GM18507 (cell line): ENCODE data around the gene FOXI2.

Experiments used
- DNase-seq: peaks from one replicate; pipeline ENCODE4 v3.0.0; 2011; ENCODE audit warnings: low read depth; ENCODE audit not compliant: insufficient read length; ENCODE audit errors: extremely low spot score
- FAIRE-seq: peaks from 2 replicates; lab custom pipeline; 2011; peaks lifted over from hg19 to GRCh38; lab: Jason Lieb, UNC

FOXI2 gene

DNA sequence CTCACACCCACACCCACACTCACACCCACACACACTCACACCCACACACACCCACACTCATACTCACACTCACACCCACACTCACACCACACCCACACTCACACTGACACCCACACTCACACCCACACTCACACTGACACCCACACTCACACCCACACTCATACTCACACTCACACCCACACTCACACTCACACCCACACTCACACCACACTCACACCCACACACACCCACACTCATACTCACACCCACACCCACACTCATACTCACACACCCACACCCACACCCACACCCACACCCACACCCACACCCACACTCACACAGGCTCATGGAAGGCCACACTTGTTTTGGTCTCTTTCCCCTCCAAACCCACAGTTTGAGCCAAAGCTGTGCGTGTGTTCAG, 2.9 kb downstream of the FOXI2 start:
- FAIRE-seq (no peak), DNase-seq (no peak)

DNA sequence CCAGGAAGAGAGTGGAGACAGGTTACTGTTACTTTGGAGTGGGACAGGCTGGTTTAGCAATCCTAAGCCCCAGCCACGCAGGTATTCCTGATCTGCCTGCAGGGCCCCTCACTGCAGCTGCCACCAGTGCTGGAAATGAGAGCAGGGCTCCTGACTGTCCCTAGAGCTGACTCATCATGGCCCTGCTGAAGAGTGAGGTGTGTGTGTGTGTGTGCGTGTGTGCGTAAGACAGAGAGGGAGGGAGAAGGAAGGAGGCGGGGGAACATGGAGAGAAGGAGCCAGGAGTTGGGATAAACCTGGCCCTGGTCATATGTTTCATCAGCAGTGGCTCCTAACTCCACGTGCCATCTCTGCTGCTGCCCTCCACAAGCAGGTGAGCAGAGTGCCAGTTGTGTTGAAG, 3.6 kb downstream of the FOXI2 start:
- no peak for FAIRE-seq
- no peak for DNase-seq

DNA sequence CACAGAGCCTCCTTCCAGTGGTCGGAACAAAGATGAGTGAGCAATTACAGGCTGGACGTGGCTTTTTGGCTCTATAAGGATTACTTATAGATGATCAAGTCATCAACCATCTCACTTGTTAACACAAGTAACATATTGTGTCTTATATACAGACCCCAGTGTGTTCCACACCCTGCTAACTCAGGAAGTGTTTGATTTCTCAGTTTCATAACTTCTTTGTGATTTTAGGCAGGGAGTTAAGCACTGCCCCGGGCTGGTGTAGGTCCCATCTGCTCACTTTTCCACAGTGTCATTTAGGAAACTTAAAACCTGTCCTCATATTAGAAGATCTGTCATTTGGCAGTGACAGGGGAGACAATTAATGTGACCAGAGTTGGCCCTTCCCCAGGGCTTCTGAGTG, 6.2 kb downstream of the FOXI2 start:
- FAIRE-seq, result no peak

DNA sequence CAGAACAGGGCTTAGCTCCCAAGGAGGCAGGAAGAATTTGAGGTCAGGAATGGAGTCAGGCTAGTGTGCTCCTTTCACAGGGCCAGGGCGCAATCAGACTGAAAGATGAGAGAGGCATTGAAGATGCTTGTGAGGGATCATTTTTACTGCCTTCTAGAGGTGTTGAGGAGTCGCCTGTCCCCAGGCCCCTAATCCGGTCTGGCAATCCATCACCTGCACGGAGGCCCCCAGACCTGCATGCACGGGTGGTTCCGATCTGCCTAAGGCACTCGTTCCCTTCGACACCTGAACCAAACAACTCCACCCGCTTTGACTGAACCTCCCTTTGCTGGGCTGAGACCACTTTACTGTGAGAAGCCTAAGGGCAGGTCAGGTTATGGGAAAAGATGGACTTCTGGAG, 8.0 kb downstream of the FOXI2 start:
- FAIRE-seq (no peak), DNase-seq (no peak)

More for the DNA sequence above, 6.2 kb downstream of the FOXI2 start:
- DNase-seq, result no peak

DNA sequence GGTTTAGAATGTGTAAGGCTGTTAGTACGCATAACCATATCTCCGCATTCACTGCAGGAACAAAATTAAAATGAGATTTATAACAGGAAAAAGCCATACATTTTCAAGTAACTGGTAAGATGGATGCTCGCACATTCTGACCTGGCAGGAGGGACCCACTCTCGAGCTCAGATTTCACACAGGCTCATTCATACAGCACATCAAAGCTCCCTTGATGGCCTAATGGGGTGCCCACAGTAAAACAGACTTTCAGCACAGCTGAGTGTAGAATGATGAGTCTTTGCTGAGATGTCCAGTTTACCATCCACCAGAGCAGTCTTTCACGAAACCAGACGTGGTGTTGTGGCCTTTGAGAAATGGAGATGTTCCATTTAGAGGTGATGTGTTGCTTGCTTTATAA, 8.9 kb downstream of the FOXI2 start:
- FAIRE-seq (no peak), DNase-seq (no peak)

DNA sequence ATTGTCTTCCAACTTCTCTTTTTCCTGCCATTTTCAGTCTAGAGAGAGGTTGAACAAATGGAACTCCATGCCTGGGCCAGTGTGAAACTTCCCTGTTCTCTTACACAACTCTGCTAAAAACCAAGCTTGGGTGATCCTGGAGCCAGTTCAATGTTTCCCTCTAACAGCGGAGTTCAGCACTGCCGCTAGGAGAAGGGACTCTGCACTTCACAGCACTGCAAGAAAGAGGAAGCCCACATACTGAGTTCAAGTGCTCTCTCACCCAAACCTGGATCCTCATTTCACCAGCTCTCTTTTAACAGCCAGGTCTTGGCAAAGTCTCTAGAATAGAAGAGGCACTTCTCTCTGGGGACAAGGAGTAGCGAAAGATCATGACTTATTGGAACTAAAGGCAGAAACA, 18.8 kb downstream of the FOXI2 start:
- DNase-seq (no peak), FAIRE-seq (no peak)

DNA sequence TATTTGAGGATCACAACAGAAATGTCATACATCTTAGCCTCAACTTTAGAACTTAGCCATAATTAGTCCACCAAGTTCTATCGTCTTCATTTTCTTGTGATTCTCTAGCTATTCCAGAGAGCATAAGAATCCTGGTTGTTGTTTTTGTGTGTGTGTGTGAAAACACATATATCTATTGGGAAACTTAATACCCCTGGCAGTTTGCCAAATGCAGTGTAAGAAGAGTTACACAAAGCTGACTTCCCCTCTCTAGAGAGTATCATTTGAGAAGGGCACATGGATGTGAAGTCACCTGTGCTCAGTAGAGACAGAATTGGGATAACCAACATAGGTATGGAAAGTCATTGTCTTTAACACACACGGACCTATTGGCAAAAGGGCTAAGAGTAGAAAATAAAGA, 19.3 kb downstream of the FOXI2 start:
- DNase-seq (no peak), FAIRE-seq (no peak)

DNA sequence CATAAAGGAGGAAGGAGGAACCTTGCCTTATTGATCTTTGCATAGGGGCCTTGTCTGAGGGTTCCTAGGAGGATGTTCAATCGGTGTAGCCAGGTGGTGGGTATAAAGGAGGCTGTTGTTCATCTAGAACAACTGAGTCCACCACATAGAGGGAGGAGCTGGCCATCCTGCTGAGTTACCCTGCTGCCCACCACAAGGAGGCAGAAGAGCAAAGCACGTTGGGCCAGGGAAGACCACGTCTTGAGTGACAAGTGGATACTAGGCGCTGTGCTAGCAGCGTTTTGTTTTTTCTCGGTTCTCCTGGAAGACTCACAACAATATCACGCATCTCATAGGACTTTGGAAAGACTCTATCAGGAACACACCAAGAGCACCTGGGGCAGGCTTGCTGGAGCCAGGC, 20.0 kb downstream of the FOXI2 start:
- no peak for FAIRE-seq
- no peak for DNase-seq

DNA sequence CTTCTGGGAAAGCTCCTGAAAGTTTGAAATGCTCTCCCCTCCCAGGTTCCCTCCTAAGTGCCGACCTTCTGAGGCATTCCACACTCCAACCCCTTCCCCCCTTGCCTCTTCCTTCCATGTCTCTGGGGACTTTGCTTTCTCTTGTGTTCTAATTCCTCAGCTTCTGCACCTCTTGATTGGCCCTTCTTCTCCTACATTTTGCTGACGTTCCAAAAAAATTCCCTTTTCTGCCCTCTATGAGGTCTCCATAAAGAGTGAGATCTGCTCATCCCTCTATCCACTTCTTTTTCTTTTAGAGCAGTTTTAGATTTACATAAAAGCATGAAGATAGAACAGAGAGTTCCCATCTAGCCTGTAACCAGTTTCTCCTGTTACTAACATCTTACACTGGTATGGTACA, 22.3 kb downstream of the FOXI2 start:
- DNase-seq (no peak), FAIRE-seq (no peak)

DNA sequence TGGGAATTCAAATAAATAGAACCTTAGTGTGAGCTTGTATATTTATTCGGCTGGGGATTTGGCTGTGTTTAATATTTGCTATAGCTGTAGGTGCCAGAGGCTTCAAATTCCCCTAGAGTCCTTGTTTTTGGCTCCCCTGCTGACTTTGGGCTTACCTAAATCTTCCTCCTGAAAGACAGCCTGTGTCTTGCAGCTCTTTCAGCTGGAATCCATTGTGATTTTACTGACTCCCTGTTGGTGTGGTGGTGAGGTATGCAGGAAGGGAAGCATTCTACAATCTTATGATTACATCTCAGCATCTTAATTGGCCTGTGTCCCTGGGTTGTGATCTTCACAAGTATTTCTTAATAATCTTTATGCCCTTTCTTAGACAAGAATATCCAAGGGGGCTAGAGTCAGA, 25.9 kb downstream of the FOXI2 start:
- no peak for DNase-seq
- FAIRE-seq, result no peak

DNA sequence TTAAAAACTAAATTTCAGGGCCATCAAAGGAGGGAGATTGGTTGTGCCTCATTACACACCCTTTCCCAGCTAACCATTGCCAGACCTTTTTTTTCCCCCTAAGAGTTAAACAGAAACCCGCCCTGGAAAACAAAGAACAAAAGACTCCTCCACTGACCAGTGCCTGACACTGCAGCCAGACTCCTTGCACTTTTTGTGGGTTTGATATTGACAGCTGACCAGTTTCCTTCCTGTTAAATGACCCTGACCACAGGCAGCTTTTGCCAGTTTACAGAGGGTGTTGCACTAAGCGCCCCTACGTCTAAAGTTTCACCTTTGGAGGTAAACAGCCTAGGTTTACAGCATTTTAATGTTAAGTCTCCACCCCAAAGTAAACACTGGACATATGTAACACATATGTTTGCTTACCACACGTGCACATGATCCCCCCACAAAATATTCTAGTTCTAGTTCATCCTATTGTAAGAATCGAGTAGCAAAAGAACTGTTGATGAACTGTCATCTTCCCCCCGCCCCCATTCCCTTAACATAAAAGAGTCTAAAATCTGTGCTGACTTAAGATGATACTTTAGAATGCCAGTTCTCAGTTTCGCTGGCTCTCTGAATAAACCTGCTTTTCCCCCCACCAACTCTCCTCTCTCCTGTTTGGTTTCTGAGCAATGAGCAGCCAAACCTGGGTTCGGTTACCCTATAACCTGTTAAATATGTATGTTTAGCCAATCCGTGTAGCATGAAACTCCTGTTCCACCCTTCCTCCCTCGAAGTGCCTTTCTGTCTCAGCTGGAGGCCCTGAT, 38.0 kb downstream of the FOXI2 start:
- FAIRE-seq, result no peak
- DNase-seq, result no peak

DNA sequence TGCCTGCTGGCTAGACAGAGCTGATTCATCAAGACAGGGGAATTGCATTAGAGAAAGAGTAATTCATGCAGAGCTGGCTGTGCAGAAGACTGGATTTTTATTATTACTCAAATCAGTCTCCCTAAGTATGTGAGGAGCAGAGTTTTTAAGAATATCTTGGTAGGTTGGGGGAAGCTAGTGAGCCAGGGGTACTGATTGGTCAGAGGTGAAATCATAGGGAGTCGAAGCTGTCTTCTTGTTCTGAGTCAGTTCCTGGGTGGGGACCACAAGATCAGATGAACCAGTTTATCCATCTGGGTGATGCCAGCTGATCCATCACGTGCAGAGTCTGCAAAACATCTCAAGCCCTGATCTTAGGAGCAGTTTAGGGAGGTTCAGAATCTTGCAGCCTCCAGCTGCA, 39.8 kb downstream of the FOXI2 start:
- FAIRE-seq, result no peak

DNA sequence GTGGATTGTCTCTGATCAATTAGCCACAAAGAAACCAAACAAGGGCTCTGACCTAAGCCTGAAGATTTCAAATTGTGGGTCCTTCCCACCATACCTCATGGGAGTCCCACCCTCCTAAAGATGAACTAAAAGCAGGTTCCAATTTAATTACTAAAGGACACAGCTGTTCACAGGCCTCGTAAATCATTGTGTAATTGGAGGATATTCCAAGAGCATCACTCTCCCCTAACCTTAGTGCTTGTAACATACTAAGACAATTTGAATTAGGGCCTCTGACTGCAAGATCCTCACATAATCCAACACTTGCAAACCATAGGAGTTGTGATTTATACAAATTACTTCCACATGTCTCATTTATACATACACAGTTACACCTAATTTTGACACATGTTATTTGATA, 44.4 kb downstream of the FOXI2 start:
- FAIRE-seq (no peak), DNase-seq (no peak)

More for the DNA sequence above, 39.8 kb downstream of the FOXI2 start:
- no peak for DNase-seq

DNA sequence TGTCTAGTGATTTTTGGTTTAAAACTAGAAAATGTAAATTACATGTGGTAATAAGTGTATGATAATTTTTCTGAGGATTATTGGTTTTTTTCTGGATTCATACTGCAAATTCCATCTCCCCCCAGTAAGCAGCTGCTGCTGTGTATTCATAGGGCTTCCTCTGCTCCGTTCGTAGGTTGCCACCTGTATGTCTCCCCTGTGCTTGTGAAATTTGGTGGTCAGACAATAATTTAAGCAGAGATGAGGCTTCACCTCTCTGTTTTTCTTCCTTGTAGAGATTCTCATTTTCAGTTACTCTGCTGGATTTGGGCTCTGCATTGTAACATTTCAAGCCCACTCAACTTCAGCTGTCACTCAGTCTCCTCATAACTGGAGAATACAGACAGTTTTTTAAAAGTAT, 50.9 kb downstream of the FOXI2 start:
- no peak for DNase-seq
- FAIRE-seq, result no peak

DNA sequence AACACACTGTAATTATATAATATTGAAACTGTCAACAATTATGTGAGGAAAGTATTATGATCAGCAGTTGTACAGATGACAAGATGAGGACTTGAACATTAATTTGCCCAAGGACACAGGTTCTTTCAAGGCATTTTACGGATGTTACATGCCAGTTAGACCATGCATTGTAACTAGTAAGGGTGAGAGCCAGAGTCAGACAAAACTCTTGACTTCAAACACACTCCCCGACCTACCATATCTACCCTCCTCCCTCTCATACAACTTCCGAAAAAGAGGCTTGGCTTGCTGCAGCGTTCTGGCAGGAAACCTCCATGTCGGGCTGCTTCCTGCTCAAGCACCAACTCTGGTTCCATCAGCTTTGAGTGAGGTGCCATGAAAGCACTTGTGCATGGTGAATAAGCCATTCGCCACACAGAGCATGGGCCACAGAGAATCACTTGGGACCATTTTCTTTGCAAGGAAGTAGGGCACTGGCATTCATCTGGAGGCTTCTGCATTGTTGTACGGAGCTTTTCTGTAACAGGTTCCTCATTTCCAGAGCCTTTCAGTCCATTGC, 53.2 kb downstream of the FOXI2 start:
- FAIRE-seq (no peak), DNase-seq (no peak)
